GM12878 (cell line): Measurements from ENCODE around the gene CASR. TPM values are rescaled to one million over a fixed set of nuclear protein-coding genes. Genes with fewer than 3 reads are reported as not detected.

Experiments
- DPF2 ChIP-seq: fragments of 450-650 bp; IDR thresholded peaks from 2 replicates; pipeline ENCODE4 v1.6.1; 2017; ENCODE audit warnings: mild to moderate bottlenecking
- EED ChIP-seq: sonication (generic); IDR thresholded peaks from 2 replicates; pipeline ENCODE4 v1.6.1; 2016; ENCODE audit warnings: antibody characterized with exemption, low read depth
- EP300 ChIP-seq, 2 experiments: fragments of 150-350 bp in 1 of 2; IDR thresholded peaks; 2 replicates each; pipeline ENCODE4 v1.6.1; 2011 to 2012; ENCODE audit warnings: low read depth in 2 of 2, low read length in 2 of 2, borderline replicate concordance in 1 of 2, improper control_type of control experiment in 1 of 2, inconsistent platforms in 1 of 2; ENCODE audit not compliant: control insufficient read depth in 1 of 2
- HDAC2 ChIP-seq: fragments of 200-600 bp; sonication (generic); IDR thresholded peaks from 2 replicates; pipeline ENCODE4 v1.6.1; 2017
- IKZF2 ChIP-seq, 2 experiments: fragments of 450-650 bp; IDR thresholded peaks; 2 replicates each; pipeline ENCODE4 v1.6.1; 2017; ENCODE audit warnings: mild to moderate bottlenecking in 2 of 2, moderate library complexity in 2 of 2
- LARP7 ChIP-seq: fragments of 450-650 bp; IDR thresholded peaks from 2 replicates; pipeline ENCODE4 v1.6.1; 2017; ENCODE audit warnings: mild to moderate bottlenecking
- MTA2 ChIP-seq: fragments of 450-650 bp; IDR thresholded peaks from 2 replicates; pipeline ENCODE4 v1.6.1; 2016; ENCODE audit warnings: low read depth, mild to moderate bottlenecking, moderate library complexity
- RUNX3 ChIP-seq: IDR thresholded peaks from 2 replicates; pipeline ENCODE4 v1.6.1; 2012; ENCODE audit warnings: low read length, inconsistent platforms
- SMARCA5 ChIP-seq: fragments of 450-650 bp; IDR thresholded peaks from 2 replicates; pipeline ENCODE4 v1.6.1; 2017; ENCODE audit warnings: mild to moderate bottlenecking
- SP1 ChIP-seq: IDR thresholded peaks from one replicate; pipeline ENCODE4 v1.6.1; 2011; ENCODE audit warnings: low read depth, low read length
- SPI1 ChIP-seq: IDR thresholded peaks from 2 replicates; pipeline ENCODE4 v1.6.1; 2011; ENCODE audit warnings: low read depth, mild to moderate bottlenecking, low read length, moderate library complexity, borderline replicate concordance; ENCODE audit not compliant: insufficient read depth
- SRF ChIP-seq, 2 experiments: IDR thresholded peaks; 2 replicates each; pipeline ENCODE4 v1.6.1; 2011; ENCODE audit warnings: low read depth in 2 of 2, low read length in 2 of 2, mild to moderate bottlenecking in 1 of 2, moderate library complexity in 1 of 2
- TBL1XR1 ChIP-seq: IDR thresholded peaks from 2 replicates; pipeline ENCODE4 v1.6.1; 2012; ENCODE audit warnings: low read depth, low read length, improper control_type of control experiment
- TCF7 ChIP-seq: IDR thresholded peaks from 2 replicates; pipeline ENCODE4 v1.6.1; 2014; ENCODE audit warnings: antibody characterized with exemption, borderline replicate concordance
- polyA plus RNA-seq, 11 experiments: library from polyadenylated mRNA; depleted of rRNA in 4 of 11; unstranded in 6 of 11; stranded (reverse) in 5 of 11; fragments of >200 nt; fragmentation: Nextera tagmentation in 4 of 11; fragmentation: Illumina TruSeq in 1 of 11; extraction: Ambion mirVana in 4 of 11; extraction: Trizol in 1 of 11; gene quantifications; 1 replicate in 1 of 11; 2 replicates in 10 of 11; pipeline versions ENCODE4 v1.2.1 to v1.2.3, GENCODE V29; 2011 to 2016; ENCODE audit warnings: inconsistent platforms in 2 of 11, missing spikeins in 2 of 11, low read depth in 1 of 11
- total RNA-seq, 4 experiments: library from RNA; depleted of rRNA in 3 of 4; stranded (reverse); fragments of >200 nt in 3 of 4; fragmentation: Illumina TruSeq in 1 of 4; extraction: Trizol in 1 of 4; gene quantifications; 2 replicates each; pipeline versions ENCODE4 v1.2.1 to v1.2.3, GENCODE V29; 2013 to 2021
- TF ChIP-seq, protein P1 (sequence below): fragments of 450-650 bp; IDR thresholded peaks from 2 replicates; pipeline ENCODE4 v1.6.1; 2017; ENCODE audit warnings: mild to moderate bottlenecking, moderate library complexity
- TF ChIP-seq, protein P2 (sequence below): fragments of 450-650 bp; IDR thresholded peaks from 2 replicates; pipeline ENCODE4 v1.6.1; 2017; ENCODE audit warnings: mild to moderate bottlenecking, moderate library complexity
- TF ChIP-seq, protein P3 (sequence below): fragments of 450-650 bp; IDR thresholded peaks from 2 replicates; pipeline ENCODE4 v1.6.1; 2016; ENCODE audit warnings: mild to moderate bottlenecking

Gene CASR
- total and polyA plus RNA-seq, 10 of the 15 experiments (the other 5 are each of a cell fraction or from before 2014, with no cell fraction given): 0.04 to 0.37 (median 0.11) TPM

DNA sequence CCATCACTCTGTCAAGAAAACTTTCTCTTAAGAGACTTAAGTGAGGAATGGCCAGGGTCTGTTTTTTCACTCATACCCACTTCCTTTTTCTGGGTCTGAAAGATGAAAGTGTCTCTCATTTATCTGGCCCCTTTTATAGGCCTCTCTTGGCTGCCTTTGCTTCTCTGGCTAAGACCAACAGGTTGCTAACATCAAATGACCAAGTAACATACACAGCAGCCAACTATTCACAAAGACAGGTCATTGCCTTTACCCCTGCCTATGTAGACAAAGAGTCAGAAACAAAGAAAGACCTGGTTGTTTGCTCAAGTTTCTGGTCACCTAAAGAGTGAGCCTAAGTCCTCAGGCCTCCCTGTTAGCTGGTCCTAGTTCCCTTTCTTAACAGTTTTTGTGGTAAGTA is 117.6 kb downstream of the CASR start (continued):
- TF ChIP-seq, protein P1, sequence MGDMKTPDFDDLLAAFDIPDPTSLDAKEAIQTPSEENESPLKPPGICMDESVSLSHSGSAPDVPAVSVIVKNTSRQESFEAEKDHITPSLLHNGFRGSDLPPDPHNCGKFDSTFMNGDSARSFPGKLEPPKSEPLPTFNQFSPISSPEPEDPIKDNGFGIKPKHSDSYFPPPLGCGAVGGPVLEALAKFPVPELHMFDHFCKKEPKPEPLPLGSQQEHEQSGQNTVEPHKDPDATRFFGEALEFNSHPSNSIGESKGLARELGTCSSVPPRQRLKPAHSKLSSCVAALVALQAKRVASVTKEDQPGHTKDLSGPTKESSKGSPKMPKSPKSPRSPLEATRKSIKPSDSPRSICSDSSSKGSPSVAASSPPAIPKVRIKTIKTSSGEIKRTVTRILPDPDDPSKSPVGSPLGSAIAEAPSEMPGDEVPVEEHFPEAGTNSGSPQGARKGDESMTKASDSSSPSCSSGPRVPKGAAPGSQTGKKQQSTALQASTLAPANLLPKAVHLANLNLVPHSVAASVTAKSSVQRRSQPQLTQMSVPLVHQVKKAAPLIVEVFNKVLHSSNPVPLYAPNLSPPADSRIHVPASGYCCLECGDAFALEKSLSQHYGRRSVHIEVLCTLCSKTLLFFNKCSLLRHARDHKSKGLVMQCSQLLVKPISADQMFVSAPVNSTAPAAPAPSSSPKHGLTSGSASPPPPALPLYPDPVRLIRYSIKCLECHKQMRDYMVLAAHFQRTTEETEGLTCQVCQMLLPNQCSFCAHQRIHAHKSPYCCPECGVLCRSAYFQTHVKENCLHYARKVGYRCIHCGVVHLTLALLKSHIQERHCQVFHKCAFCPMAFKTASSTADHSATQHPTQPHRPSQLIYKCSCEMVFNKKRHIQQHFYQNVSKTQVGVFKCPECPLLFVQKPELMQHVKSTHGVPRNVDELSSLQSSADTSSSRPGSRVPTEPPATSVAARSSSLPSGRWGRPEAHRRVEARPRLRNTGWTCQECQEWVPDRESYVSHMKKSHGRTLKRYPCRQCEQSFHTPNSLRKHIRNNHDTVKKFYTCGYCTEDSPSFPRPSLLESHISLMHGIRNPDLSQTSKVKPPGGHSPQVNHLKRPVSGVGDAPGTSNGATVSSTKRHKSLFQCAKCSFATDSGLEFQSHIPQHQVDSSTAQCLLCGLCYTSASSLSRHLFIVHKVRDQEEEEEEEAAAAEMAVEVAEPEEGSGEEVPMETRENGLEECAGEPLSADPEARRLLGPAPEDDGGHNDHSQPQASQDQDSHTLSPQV: 0 out of 2 replicates have a peak, but pooled peaks have one; percentile 35
- TF ChIP-seq EP300 (IDR thresholded peaks at IDR 0.05; ENCODE audit: borderline replicate concordance in 1 of 2, control insufficient read depth in 1 of 2, low read depth in 2 of 2, low read length in 2 of 2): peak in 1 of 2 experiments; percentile 55; a peak in 1 of 4 replicates
- no peak for TF ChIP-seq HDAC2
- TF ChIP-seq, protein P2, sequence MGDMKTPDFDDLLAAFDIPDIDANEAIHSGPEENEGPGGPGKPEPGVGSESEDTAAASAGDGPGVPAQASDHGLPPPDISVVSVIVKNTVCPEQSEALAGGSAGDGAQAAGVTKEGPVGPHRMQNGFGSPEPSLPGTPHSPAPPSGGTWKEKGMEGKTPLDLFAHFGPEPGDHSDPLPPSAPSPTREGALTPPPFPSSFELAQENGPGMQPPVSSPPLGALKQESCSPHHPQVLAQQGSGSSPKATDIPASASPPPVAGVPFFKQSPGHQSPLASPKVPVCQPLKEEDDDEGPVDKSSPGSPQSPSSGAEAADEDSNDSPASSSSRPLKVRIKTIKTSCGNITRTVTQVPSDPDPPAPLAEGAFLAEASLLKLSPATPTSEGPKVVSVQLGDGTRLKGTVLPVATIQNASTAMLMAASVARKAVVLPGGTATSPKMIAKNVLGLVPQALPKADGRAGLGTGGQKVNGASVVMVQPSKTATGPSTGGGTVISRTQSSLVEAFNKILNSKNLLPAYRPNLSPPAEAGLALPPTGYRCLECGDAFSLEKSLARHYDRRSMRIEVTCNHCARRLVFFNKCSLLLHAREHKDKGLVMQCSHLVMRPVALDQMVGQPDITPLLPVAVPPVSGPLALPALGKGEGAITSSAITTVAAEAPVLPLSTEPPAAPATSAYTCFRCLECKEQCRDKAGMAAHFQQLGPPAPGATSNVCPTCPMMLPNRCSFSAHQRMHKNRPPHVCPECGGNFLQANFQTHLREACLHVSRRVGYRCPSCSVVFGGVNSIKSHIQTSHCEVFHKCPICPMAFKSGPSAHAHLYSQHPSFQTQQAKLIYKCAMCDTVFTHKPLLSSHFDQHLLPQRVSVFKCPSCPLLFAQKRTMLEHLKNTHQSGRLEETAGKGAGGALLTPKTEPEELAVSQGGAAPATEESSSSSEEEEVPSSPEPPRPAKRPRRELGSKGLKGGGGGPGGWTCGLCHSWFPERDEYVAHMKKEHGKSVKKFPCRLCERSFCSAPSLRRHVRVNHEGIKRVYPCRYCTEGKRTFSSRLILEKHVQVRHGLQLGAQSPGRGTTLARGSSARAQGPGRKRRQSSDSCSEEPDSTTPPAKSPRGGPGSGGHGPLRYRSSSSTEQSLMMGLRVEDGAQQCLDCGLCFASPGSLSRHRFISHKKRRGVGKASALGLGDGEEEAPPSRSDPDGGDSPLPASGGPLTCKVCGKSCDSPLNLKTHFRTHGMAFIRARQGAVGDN: peak; percentile 83
- TF ChIP-seq DPF2: 0 out of 2 replicates have a peak, but pooled peaks have one; percentile 56
- peak; percentile 53 to 55; a peak in 3 of 4 replicates for TF ChIP-seq IKZF2 (IDR thresholded peaks at IDR 0.05)
- TF ChIP-seq SMARCA5: no peak
- 0 out of 4 replicates have a peak, but pooled peaks of 1 of the 2 experiments have one; percentile 22 for TF ChIP-seq SRF (IDR thresholded peaks at IDR 0.05; ENCODE audit: low read depth in 2 of 2, low read length in 2 of 2)
- TF ChIP-seq EED: peak; percentile 20; the same call in 1 of the 2 replicates
- 0 out of 2 replicates have a peak, but pooled peaks have one; percentile 47 for TF ChIP-seq TCF7
- peak; percentile 73 for TF ChIP-seq RUNX3
- peak; percentile 92 for TF ChIP-seq SPI1
- peak; percentile 28; the same call in 1 of the 2 replicates for TF ChIP-seq TBL1XR1
- TF ChIP-seq, protein P3, sequence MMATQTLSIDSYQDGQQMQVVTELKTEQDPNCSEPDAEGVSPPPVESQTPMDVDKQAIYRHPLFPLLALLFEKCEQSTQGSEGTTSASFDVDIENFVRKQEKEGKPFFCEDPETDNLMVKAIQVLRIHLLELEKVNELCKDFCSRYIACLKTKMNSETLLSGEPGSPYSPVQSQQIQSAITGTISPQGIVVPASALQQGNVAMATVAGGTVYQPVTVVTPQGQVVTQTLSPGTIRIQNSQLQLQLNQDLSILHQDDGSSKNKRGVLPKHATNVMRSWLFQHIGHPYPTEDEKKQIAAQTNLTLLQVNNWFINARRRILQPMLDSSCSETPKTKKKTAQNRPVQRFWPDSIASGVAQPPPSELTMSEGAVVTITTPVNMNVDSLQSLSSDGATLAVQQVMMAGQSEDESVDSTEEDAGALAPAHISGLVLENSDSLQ: peak; percentile 26; the same call in 1 of the 2 replicates
- TF ChIP-seq MTA2: peak; percentile 66
- 0 out of 2 replicates have a peak, but pooled peaks have one; percentile 39 for TF ChIP-seq LARP7
- peak; percentile 45 for TF ChIP-seq SP1
